ENCODE measurements around the gene RNF144A.

DNA sequence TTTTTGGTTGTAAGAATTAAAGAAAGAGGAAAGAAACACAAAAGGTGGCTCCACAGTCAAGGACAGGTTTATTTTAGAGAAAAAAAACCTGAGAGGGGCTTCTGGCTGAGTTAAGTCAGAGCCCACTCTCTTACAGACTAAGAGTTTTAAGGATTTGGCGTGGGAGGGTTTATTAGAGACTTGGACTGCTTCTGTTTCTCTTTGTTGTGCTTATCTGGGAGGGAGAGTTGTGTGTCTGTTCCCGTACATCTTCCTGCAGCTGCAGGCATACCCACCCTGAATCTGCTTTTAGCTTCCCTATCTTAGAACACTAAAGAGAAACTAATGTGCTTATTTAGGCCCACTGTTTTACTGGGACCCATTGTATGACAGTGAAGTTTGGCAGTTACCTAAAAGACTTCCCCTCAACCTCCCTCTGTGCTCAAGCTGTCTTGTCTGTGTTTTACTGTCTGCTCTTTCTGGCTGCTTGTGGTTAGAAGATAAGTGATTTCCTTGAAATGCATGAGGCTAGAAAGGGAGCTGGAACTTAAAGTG is 36.9 kb upstream of the RNF144A start:
- TF ChIP-seq, protein P1, sequence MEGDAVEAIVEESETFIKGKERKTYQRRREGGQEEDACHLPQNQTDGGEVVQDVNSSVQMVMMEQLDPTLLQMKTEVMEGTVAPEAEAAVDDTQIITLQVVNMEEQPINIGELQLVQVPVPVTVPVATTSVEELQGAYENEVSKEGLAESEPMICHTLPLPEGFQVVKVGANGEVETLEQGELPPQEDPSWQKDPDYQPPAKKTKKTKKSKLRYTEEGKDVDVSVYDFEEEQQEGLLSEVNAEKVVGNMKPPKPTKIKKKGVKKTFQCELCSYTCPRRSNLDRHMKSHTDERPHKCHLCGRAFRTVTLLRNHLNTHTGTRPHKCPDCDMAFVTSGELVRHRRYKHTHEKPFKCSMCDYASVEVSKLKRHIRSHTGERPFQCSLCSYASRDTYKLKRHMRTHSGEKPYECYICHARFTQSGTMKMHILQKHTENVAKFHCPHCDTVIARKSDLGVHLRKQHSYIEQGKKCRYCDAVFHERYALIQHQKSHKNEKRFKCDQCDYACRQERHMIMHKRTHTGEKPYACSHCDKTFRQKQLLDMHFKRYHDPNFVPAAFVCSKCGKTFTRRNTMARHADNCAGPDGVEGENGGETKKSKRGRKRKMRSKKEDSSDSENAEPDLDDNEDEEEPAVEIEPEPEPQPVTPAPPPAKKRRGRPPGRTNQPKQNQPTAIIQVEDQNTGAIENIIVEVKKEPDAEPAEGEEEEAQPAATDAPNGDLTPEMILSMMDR (IDR thresholded peaks at IDR 0.05; ENCODE audit: low read depth, low read length), result no peak
- TF ChIP-seq POLR2A (IDR thresholded peaks at IDR 0.05; ENCODE audit: extremely low read depth, insufficient read length), result no peak

All from NB4 (cell line).